WTC11 (cell line): Measurements from ENCODE around the gene ANO1. TPM values are rescaled to one million over a fixed set of nuclear protein-coding genes. Genes with fewer than 3 reads are reported as not detected.

Experiments
- AFF4 ChIP-seq: sonication (generic); formaldehyde crosslinking; IDR thresholded peaks from 2 replicates; pipeline ENCODE4 v1.8.1; 2023; ENCODE audit warnings: mild to moderate bottlenecking, missing genetic modification reagents, borderline replicate concordance
- ATF1 ChIP-seq: sonication (generic); formaldehyde crosslinking; IDR thresholded peaks from 2 replicates; pipeline ENCODE4 v1.8.1; 2023; ENCODE audit warnings: mild to moderate bottlenecking, moderate library complexity, missing genetic modification reagents
- CDX4 ChIP-seq: fragments of 250-450 bp; sonication (Bioruptor Pico); IDR thresholded peaks from 2 replicates; pipeline ENCODE4 v1.9.0; 2021; ENCODE audit warnings: moderate library complexity, mild to moderate bottlenecking, inconsistent platforms, borderline replicate concordance
- FOXJ3 ChIP-seq: sonication (generic); formaldehyde crosslinking; IDR thresholded peaks from 2 replicates; pipeline ENCODE4 v1.9.0; 2021; ENCODE audit warnings: missing genetic modification reagents, mild to moderate bottlenecking, borderline replicate concordance
- FOXK1 ChIP-seq: sonication (generic); formaldehyde crosslinking; IDR thresholded peaks from 2 replicates; pipeline ENCODE4 v1.8.0; 2022; ENCODE audit warnings: mild to moderate bottlenecking, moderate library complexity, missing genetic modification reagents
- GTF2I ChIP-seq: fragments of 250-450 bp; sonication (Bioruptor Pico); conservative IDR thresholded peaks from 2 replicates; pipeline ENCODE4 v1.4.0; 2021; ENCODE audit warnings: mild to moderate bottlenecking
- NR2C2 ChIP-seq: sonication (generic); formaldehyde crosslinking; IDR thresholded peaks from 2 replicates; pipeline ENCODE4 v1.8.0; 2022; ENCODE audit warnings: mild to moderate bottlenecking, missing genetic modification reagents
- NR3C1 ChIP-seq: sonication (generic); formaldehyde crosslinking; conservative IDR thresholded peaks from 2 replicates; pipeline ENCODE4 v1.8.1; 2023; ENCODE audit warnings: low read depth, mild to moderate bottlenecking, missing genetic modification reagents
- RORB ChIP-seq: fragments of 250-450 bp; sonication (Bioruptor Pico); IDR thresholded peaks from 2 replicates; pipeline ENCODE4 v1.9.0; 2021; ENCODE audit warnings: mild to moderate bottlenecking
- SMAD3 ChIP-seq: sonication (generic); formaldehyde crosslinking; IDR thresholded peaks from 2 replicates; pipeline ENCODE4 v1.8.0; 2022; ENCODE audit warnings: missing genetic modification reagents, mild to moderate bottlenecking, borderline replicate concordance
- SMAD4 ChIP-seq: sonication (generic); formaldehyde crosslinking; IDR thresholded peaks from 2 replicates; pipeline ENCODE4 v1.8.0; 2022; ENCODE audit warnings: mild to moderate bottlenecking, missing genetic modification reagents
- STAT6 ChIP-seq: sonication (generic); formaldehyde crosslinking; conservative IDR thresholded peaks from 2 replicates; pipeline ENCODE4 v1.8.1; 2023; ENCODE audit warnings: mild to moderate bottlenecking, low read depth, missing genetic modification reagents, moderate library complexity
- TCF7 ChIP-seq: sonication (generic); formaldehyde crosslinking; IDR thresholded peaks from 2 replicates; pipeline ENCODE4 v1.8.0; 2022; ENCODE audit warnings: mild to moderate bottlenecking, low read depth, missing genetic modification reagents, moderate library complexity
- ZBTB21 ChIP-seq: sonication (generic); formaldehyde crosslinking; IDR thresholded peaks from 2 replicates; pipeline ENCODE4 v1.8.1; 2023; ENCODE audit warnings: mild to moderate bottlenecking, missing genetic modification reagents, borderline replicate concordance
- ZNF263 ChIP-seq: sonication (generic); formaldehyde crosslinking; IDR thresholded peaks from 2 replicates; pipeline ENCODE4 v1.8.1; 2022; ENCODE audit warnings: low read depth, mild to moderate bottlenecking, moderate library complexity, missing genetic modification reagents
- total RNA-seq: library from RNA; stranded (reverse); gene quantifications from 3 replicates; pipeline ENCODE4 v1.2.3, GENCODE V29; 2021
- TF ChIP-seq, protein P1 (sequence below): sonication (generic); formaldehyde crosslinking; conservative IDR thresholded peaks from 2 replicates; pipeline ENCODE4 v1.8.1; 2022; ENCODE audit warnings: mild to moderate bottlenecking, missing genetic modification reagents
- TF ChIP-seq, protein P2 (sequence below): sonication (generic); formaldehyde crosslinking; IDR thresholded peaks from 2 replicates; pipeline ENCODE4 v1.8.1; 2023; ENCODE audit warnings: mild to moderate bottlenecking, missing genetic modification reagents
- TF ChIP-seq, protein P3 (sequence below): sonication (generic); formaldehyde crosslinking; IDR thresholded peaks from 2 replicates; pipeline ENCODE4 v1.8.0; 2022; ENCODE audit warnings: mild to moderate bottlenecking, missing genetic modification reagents

The ANO1 gene
- total RNA-seq, 1 experiment from 2014 or later, result 4.1 TPM

GRCh38 chr11:70128435-70128906 lies 50.4 kb downstream of the ANO1 start (continued):
- TF ChIP-seq GTF2I (CRISPR knock-in tag) (no peak), ATF1 (no peak), SMAD3 (CRISPR knock-in tag) (no peak), FOXK1 (CRISPR knock-in tag) (0 out of 2 replicates have a peak, but pooled peaks have one; percentile 43), STAT6 (CRISPR knock-in tag) (no peak), RORB (CRISPR knock-in tag) (no peak), SMAD4 (no peak), CDX4 (CRISPR knock-in tag) (no peak), NR2C2 (CRISPR knock-in tag) (no peak), FOXJ3 (no peak), NR3C1 (CRISPR knock-in tag) (no peak), ZNF263 (CRISPR knock-in tag) (no peak), AFF4 (CRISPR knock-in tag) (peak; percentile 83; the same call in 1 of the 2 replicates), TCF7 (CRISPR knock-in tag) (no peak), ZBTB21 (CRISPR knock-in tag) (peak; percentile 72)
- TF ChIP-seq, protein P1, sequence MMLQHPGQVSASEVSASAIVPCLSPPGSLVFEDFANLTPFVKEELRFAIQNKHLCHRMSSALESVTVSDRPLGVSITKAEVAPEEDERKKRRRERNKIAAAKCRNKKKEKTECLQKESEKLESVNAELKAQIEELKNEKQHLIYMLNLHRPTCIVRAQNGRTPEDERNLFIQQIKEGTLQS, result no peak
- TF ChIP-seq, protein P2, sequence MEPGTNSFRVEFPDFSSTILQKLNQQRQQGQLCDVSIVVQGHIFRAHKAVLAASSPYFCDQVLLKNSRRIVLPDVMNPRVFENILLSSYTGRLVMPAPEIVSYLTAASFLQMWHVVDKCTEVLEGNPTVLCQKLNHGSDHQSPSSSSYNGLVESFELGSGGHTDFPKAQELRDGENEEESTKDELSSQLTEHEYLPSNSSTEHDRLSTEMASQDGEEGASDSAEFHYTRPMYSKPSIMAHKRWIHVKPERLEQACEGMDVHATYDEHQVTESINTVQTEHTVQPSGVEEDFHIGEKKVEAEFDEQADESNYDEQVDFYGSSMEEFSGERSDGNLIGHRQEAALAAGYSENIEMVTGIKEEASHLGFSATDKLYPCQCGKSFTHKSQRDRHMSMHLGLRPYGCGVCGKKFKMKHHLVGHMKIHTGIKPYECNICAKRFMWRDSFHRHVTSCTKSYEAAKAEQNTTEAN (CRISPR knock-in tag), result peak; percentile 69; the same call in 1 of the 2 replicates
- TF ChIP-seq, protein P3, sequence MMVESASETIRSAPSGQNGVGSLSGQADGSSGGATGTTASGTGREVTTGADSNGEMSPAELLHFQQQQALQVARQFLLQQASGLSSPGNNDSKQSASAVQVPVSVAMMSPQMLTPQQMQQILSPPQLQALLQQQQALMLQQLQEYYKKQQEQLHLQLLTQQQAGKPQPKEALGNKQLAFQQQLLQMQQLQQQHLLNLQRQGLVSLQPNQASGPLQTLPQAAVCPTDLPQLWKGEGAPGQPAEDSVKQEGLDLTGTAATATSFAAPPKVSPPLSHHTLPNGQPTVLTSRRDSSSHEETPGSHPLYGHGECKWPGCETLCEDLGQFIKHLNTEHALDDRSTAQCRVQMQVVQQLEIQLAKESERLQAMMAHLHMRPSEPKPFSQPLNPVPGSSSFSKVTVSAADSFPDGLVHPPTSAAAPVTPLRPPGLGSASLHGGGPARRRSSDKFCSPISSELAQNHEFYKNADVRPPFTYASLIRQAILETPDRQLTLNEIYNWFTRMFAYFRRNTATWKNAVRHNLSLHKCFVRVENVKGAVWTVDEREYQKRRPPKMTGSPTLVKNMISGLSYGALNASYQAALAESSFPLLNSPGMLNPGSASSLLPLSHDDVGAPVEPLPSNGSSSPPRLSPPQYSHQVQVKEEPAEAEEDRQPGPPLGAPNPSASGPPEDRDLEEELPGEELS (CRISPR knock-in tag), result 0 out of 2 replicates have a peak, but pooled peaks have one; percentile 72
